ENCODE results near the gene PLEKHM3. TPM values are rescaled to one million over a fixed set of nuclear protein-coding genes. Genes with fewer than 3 reads are reported as not detected.

PLEKHM3 gene
- polyA plus RNA-seq, 1 donor (not counting 4 experiments of a cell fraction or from before 2014, with no cell fraction given) = 2.9 TPM

DNA sequence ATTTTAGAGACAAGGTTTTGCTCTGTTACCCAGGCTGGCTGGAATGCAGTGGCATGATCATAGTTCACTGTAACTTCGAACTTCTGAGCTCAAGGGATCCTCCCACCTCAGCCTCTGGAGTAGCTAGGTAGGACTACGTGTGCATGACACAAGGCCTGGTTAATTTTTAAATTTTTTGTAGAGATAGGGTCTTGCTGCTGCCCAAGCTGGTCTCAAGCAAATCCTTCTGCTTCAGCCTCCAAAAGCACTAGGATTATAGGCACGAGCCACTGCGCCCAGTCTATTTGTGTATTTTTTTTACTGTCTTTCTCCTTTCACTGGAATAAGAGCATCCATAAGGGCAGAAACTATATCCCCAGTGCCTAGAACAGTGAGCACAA lies 89.3 kb downstream of the PLEKHM3 start:
- no peaks in the 10 kb centered on the region for H3K9me1 ChIP-seq (ENCODE audit: control insufficient read depth, extremely low read depth, insufficient read depth, low read length)
- H3K36me3 ChIP-seq (ENCODE audit: control insufficient read depth in 2 of 2, extremely low read depth in 1 of 2, insufficient read depth in 2 of 2, low read length in 2 of 2) = no peaks in the 10 kb centered on the region
- H4K20me1 ChIP-seq (ENCODE audit: control insufficient read depth, extremely low read depth, insufficient read depth, low read length) = no peaks in the 10 kb centered on the region
- H3K4me1 ChIP-seq (ENCODE audit: control insufficient read depth, extremely low read depth, insufficient read depth, low read length) = no peaks in the 10 kb centered on the region
- no peaks in the 10 kb centered on the region for H3K79me2 ChIP-seq (ENCODE audit: control insufficient read depth, insufficient read depth, low read length)
- dilution Hi-C loops (cut with MboI; ENCODE audit: extremely low pct_ligation_motif_present, low sequenced_read_pairs) = no loop called here
- DNase-seq (ENCODE audit: low read depth, low spot score) (no peak), FAIRE-seq (no peak)
- TF ChIP-seq, protein P1, sequence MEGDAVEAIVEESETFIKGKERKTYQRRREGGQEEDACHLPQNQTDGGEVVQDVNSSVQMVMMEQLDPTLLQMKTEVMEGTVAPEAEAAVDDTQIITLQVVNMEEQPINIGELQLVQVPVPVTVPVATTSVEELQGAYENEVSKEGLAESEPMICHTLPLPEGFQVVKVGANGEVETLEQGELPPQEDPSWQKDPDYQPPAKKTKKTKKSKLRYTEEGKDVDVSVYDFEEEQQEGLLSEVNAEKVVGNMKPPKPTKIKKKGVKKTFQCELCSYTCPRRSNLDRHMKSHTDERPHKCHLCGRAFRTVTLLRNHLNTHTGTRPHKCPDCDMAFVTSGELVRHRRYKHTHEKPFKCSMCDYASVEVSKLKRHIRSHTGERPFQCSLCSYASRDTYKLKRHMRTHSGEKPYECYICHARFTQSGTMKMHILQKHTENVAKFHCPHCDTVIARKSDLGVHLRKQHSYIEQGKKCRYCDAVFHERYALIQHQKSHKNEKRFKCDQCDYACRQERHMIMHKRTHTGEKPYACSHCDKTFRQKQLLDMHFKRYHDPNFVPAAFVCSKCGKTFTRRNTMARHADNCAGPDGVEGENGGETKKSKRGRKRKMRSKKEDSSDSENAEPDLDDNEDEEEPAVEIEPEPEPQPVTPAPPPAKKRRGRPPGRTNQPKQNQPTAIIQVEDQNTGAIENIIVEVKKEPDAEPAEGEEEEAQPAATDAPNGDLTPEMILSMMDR (optimal IDR thresholded peaks at IDR 0.05 in 1 of 3, IDR thresholded peaks at IDR 0.05 in 1 of 3, conservative IDR thresholded peaks at IDR 0.05 in 1 of 3; ENCODE audit: extremely low read depth in 1 of 3, insufficient read depth in 2 of 3, low read length in 3 of 3) = no peak
- no peak for TF ChIP-seq EZH2 (IDR thresholded peaks at IDR 0.05; ENCODE audit: low read length)
- H3K9me3 ChIP-seq (ENCODE audit: control insufficient read depth, low read depth, low read length) = no peaks in the 10 kb centered on the region
- no peak overlapping the region for H3K27ac ChIP-seq (ENCODE audit: control insufficient read depth, insufficient read depth, low read length)
- H3K4me2 ChIP-seq (ENCODE audit: control insufficient read depth, extremely low read depth, insufficient read depth, low read depth, low read length) = no peak overlapping the region
- H3K4me3 ChIP-seq (ENCODE audit: control insufficient read depth in 2 of 3, extremely low read depth in 1 of 3, insufficient read depth in 2 of 3, low read depth in 1 of 3, low read length in 3 of 3) = no peak overlapping the region
- H3K27me3 ChIP-seq (ENCODE audit: control insufficient read depth, extremely low read depth, insufficient read depth, low read length) = no peaks in the 10 kb centered on the region
- no peak overlapping the region for H2AFZ ChIP-seq (ENCODE audit: control insufficient read depth, low read length)
- no peak overlapping the region for H3K9ac ChIP-seq (ENCODE audit: control insufficient read depth, extremely low read depth, insufficient read depth, low read length)

DNA sequence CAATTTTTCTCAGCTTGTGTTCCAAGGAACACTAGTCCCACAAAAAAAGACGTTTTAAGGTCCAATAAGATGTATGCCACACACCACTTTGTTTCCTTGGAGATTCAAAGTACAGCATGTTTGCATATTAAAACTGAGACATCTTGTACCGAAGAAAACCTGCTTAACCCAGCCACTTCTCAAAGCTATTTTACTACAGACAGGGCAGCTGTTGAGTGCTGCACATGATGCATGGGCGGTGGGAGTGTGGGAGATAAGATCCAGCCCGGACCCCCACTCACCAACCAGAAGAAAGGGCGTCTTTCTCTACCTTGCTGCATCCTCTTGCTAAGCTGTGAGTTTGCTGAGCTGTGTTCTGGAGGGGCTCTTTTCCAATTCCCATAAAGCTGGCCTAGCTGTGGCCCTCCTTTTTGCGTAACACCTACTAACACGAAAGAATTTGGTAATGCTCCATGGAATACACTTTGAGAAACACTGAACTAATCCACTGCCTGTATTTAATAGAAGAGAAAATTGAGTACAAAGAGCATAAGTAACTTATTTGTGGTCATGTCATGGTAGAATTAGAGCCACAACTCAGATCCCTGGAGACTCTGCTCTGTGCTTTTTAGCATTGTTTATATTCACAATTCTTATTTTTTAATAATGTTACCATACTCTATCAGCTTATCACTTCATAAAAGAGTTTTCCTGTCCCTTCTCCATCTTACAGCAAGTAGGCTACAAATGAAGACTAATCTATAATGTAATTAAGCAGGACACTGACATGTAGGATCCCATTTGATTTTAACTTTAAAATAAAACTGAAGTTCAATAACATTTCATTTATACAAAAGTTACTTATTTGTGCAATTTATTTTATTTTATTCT lies 90.0 kb downstream of the PLEKHM3 start:
- Histone ChIP-seq H2AFZ (ENCODE audit: control insufficient read depth, low read length) (no peak overlapping the region), H3K4me1 (ENCODE audit: control insufficient read depth, extremely low read depth, insufficient read depth, low read length) (no peaks in the 10 kb centered on the region), H3K36me3 (ENCODE audit: control insufficient read depth in 2 of 2, extremely low read depth in 1 of 2, insufficient read depth in 2 of 2, low read length in 2 of 2) (no peaks in the 10 kb centered on the region), H3K27me3 (ENCODE audit: control insufficient read depth, extremely low read depth, insufficient read depth, low read length) (no peaks in the 10 kb centered on the region), H4K20me1 (ENCODE audit: control insufficient read depth, extremely low read depth, insufficient read depth, low read length) (no peaks in the 10 kb centered on the region), H3K79me2 (ENCODE audit: control insufficient read depth, insufficient read depth, low read length) (no peaks in the 10 kb centered on the region), H3K9ac (ENCODE audit: control insufficient read depth, extremely low read depth, insufficient read depth, low read length) (no peak overlapping the region), H3K9me1 (ENCODE audit: control insufficient read depth, extremely low read depth, insufficient read depth, low read length) (no peaks in the 10 kb centered on the region), H3K9me3 (ENCODE audit: control insufficient read depth, low read depth, low read length) (no peaks in the 10 kb centered on the region), H3K27ac (ENCODE audit: control insufficient read depth, insufficient read depth, low read length) (no peak overlapping the region), H3K4me3 (ENCODE audit: control insufficient read depth in 2 of 3, extremely low read depth in 1 of 3, insufficient read depth in 2 of 3, low read depth in 1 of 3, low read length in 3 of 3) (no peak overlapping the region), H3K4me2 (ENCODE audit: control insufficient read depth, extremely low read depth, insufficient read depth, low read depth, low read length) (no peak overlapping the region)
- DNase-seq (ENCODE audit: low read depth, low spot score) (no peak), FAIRE-seq (no peak)
- dilution Hi-C loops (cut with MboI; ENCODE audit: extremely low pct_ligation_motif_present, low sequenced_read_pairs) = no loop called here
- TF ChIP-seq EZH2 (IDR thresholded peaks at IDR 0.05; ENCODE audit: low read length) = no peak
- TF ChIP-seq, protein P1 (optimal IDR thresholded peaks at IDR 0.05 in 1 of 3, IDR thresholded peaks at IDR 0.05 in 1 of 3, conservative IDR thresholded peaks at IDR 0.05 in 1 of 3; ENCODE audit: extremely low read depth in 1 of 3, insufficient read depth in 2 of 3, low read length in 3 of 3) = no peak

Measured in keratinocyte (primary cell).